DND-41 (cell line): ENCODE measurements around the gene TLR8.
A peak's percentile ranks its signal among the peaks of the same experiment; 100 is the strongest.

Source experiments
- ATAC-seq: fragments of 200-7000 bp; cut with Tn5 transposase; 3 replicates; pipeline ENCODE4 v1.9.1; 2021; ENCODE audit warnings: low read depth; ENCODE audit not compliant: insufficient read depth
- DNase-seq: peaks from one replicate; pipeline ENCODE4 v3.0.0-alpha.2; 2020
- H2AFZ ChIP-seq: 2 replicates; pipeline ENCODE4 v1.6.0; 2012; ENCODE audit warnings: low read depth, low read length
- H3K27ac ChIP-seq: 2 replicates; pipeline ENCODE4 v1.5.1; 2012; ENCODE audit warnings: low read length, inconsistent platforms
- H3K27me3 ChIP-seq: fragments of 200-600 bp; sonication (generic); 2 replicates; pipeline ENCODE4 v1.6.0; 2012; ENCODE audit warnings: low read length, mild to moderate bottlenecking, inconsistent platforms; ENCODE audit not compliant: insufficient read depth, poor library complexity
- H3K36me3 ChIP-seq: 2 replicates; pipeline ENCODE4 v1.5.1; 2012; ENCODE audit warnings: low read length, inconsistent platforms; ENCODE audit not compliant: insufficient read depth
- H3K4me1 ChIP-seq: 2 replicates; pipeline ENCODE4 v1.5.1; 2012; ENCODE audit warnings: mild to moderate bottlenecking, low read length; ENCODE audit not compliant: insufficient read depth
- H3K4me2 ChIP-seq: 2 replicates; pipeline ENCODE4 v1.6.0; 2012; ENCODE audit warnings: mild to moderate bottlenecking, moderate library complexity, low read length, inconsistent platforms; ENCODE audit not compliant: insufficient read depth
- H3K4me3 ChIP-seq, 2 experiments: fragments of 200-600 bp in 1 of 2; shearing (Covaris generic) in 1 of 2; 2 replicates each; pipeline ENCODE4 v1.5.1; 2012 to 2016; ENCODE audit warnings: inconsistent platforms in 2 of 2, low read length in 2 of 2, mild to moderate bottlenecking in 2 of 2, low read depth in 1 of 2, moderate library complexity in 1 of 2
- H3K79me2 ChIP-seq: 2 replicates; pipeline ENCODE4 v1.6.0; 2012; ENCODE audit warnings: low read length, inconsistent platforms; ENCODE audit not compliant: insufficient read depth
- H3K9ac ChIP-seq: 2 replicates; pipeline ENCODE4 v1.6.0; 2012; ENCODE audit warnings: low read depth, mild to moderate bottlenecking, inconsistent platforms, low read length, moderate library complexity
- H3K9me3 ChIP-seq: 2 replicates; pipeline ENCODE4 v1.5.1; 2012; ENCODE audit warnings: low read length, moderate library complexity, mild to moderate bottlenecking, inconsistent platforms; ENCODE audit not compliant: insufficient read depth, severe bottlenecking
- H4K20me1 ChIP-seq: 2 replicates; pipeline ENCODE4 v1.6.0; 2012; ENCODE audit warnings: low read length; ENCODE audit not compliant: insufficient read depth
- EZH2 ChIP-seq: IDR thresholded peaks from 3 replicates; pipeline ENCODE4 v1.6.1; 2012; ENCODE audit warnings: borderline replicate concordance, low read depth, mild to moderate bottlenecking, moderate library complexity, low read length, inconsistent platforms; ENCODE audit not compliant: severe bottlenecking
- TF ChIP-seq, protein P1 (sequence below): IDR thresholded peaks from 2 replicates; pipeline ENCODE4 v1.5.1; 2012; ENCODE audit warnings: borderline replicate concordance, low read length, moderate library complexity, mild to moderate bottlenecking; ENCODE audit not compliant: poor library complexity, severe bottlenecking; ENCODE audit errors: extremely low read depth

Gene TLR8

DNA sequence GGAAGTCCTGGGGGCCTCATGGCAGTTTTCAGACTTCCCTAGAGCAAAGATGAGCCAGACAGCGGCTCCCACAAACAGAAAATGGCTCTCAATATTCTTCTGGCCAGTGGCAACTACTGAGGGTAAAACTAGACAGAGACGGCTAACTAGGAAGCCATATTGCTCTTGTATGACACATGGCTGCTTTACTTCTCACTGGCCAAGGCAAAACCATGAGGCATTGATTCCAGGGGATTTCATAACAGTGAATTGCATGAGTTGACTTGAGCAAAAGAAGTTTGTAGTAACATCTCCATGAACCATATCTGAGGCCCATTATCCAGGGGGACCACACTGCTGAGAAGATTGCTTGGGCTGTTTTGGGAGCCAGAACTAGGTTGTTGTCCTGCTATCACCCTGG, 13.7 kb upstream of the TLR8 start:
- TF ChIP-seq, protein P1, sequence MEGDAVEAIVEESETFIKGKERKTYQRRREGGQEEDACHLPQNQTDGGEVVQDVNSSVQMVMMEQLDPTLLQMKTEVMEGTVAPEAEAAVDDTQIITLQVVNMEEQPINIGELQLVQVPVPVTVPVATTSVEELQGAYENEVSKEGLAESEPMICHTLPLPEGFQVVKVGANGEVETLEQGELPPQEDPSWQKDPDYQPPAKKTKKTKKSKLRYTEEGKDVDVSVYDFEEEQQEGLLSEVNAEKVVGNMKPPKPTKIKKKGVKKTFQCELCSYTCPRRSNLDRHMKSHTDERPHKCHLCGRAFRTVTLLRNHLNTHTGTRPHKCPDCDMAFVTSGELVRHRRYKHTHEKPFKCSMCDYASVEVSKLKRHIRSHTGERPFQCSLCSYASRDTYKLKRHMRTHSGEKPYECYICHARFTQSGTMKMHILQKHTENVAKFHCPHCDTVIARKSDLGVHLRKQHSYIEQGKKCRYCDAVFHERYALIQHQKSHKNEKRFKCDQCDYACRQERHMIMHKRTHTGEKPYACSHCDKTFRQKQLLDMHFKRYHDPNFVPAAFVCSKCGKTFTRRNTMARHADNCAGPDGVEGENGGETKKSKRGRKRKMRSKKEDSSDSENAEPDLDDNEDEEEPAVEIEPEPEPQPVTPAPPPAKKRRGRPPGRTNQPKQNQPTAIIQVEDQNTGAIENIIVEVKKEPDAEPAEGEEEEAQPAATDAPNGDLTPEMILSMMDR, result no peak
- TF ChIP-seq EZH2, result no peak
- DNase-seq (no peak), ATAC-seq (no peak)
- Histone ChIP-seq H4K20me1 (no peaks in the 10 kb centered on the region), H3K27me3 (peaks cover 3% of the 10 kb centered on the region), H3K9ac (no peak overlapping the region), H3K36me3 (no peaks in the 10 kb centered on the region), H3K27ac (no peak overlapping the region), H3K79me2 (no peaks in the 10 kb centered on the region), H3K4me3 (no peak overlapping the region), H3K9me3 (no peaks in the 10 kb centered on the region), H2AFZ (no peak overlapping the region), H3K4me2 (no peak overlapping the region), H3K4me1 (peaks cover 20% of the 10 kb centered on the region)

DNA sequence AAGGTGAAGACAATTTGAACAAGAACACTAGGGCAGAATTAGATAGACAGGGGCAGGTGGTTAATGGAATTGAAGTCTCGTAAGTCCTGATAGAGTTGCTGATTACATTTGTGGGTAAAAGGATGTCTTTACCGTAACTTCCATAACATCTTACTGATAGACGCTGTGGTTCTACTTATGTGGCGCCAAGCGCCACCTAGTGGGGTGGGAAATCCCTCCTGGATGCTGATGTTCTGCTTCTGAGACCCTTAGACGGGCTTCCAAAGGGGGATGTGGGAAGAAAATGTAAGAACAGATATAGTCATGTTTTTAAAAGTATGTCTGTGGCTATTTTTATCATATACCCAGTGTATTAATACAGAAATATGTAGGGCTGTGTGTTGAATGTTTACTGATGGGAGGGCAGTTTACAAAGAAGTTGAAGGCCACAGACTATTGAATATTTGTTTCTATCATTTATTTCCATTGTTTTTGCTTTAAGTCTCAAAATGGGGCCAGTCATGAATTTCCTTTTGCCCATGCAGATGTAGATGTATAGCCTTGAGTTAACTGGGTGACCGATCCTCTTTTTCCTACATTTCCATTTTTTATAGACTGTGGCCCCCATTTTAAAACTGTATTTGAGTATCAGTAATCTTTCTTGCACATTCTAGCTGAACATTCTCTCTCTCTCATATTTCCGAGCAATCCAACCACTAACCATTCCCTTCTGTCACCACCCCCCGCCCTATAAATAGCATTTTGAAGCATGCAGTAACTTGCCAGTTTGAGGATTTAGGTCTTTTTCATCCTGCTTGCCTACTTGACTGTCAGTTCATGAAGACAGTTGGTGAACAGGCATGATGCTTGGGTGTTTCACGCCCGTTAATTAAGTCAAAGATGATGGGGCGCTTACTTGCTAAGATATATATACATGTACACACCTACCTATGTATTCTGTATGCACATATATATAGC, 12.1 kb upstream of the TLR8 start:
- Histone ChIP-seq H4K20me1 (no peaks in the 10 kb centered on the region), H3K4me2 (no peak overlapping the region), H3K4me3 (no peak overlapping the region), H3K79me2 (no peaks in the 10 kb centered on the region), H2AFZ (no peak overlapping the region), H3K9ac (no peak overlapping the region), H3K27me3 (peaks cover 3% of the 10 kb centered on the region), H3K27ac (no peak overlapping the region), H3K9me3 (no peaks in the 10 kb centered on the region), H3K36me3 (no peaks in the 10 kb centered on the region), H3K4me1 (peaks cover 20% of the 10 kb centered on the region)
- peak; percentile 64 for ATAC-seq
- no peak for TF ChIP-seq EZH2
- TF ChIP-seq, protein P1, result peak; percentile 68
- DNase-seq, result peak; percentile 64

DNA sequence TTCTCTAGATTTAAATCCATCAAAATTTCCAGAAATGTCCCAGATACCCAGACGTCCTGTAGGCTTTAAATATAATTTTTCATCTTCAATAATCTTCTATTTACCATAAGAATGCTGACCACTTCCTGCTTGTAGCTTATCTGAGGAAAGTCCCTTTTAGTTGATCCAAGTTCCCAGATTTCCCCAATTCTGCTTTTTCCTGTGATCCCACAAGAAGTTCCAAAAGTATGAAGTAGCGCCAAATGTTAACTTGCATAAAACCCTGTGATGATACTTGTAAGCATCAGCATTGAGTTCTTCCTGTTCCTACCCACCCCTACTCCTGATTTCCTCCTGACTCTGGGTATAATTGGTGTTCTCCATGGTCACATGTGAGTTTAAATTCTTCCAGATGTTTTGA, 10.6 kb upstream of the TLR8 start:
- H3K4me1 ChIP-seq, result peaks cover 12% of the 10 kb centered on the region
- no peak overlapping the region for H3K4me3 ChIP-seq
- no peak for ATAC-seq
- no peaks in the 10 kb centered on the region for H3K36me3 ChIP-seq
- H3K79me2 ChIP-seq, result no peaks in the 10 kb centered on the region
- no peak overlapping the region for H3K27ac ChIP-seq
- peaks cover 3% of the 10 kb centered on the region for H3K27me3 ChIP-seq
- no peak overlapping the region for H2AFZ ChIP-seq
- TF ChIP-seq EZH2, result no peak
- TF ChIP-seq, protein P1, result no peak
- no peak overlapping the region for H3K9ac ChIP-seq
- DNase-seq, result no peak
- H3K4me2 ChIP-seq, result no peak overlapping the region
- H4K20me1 ChIP-seq, result no peaks in the 10 kb centered on the region
- H3K9me3 ChIP-seq, result no peaks in the 10 kb centered on the region
